SK-N-SH (cell line): Measurements from ENCODE around the gene HTR1B.

Source experiments
- CTCF ChIP-seq: fragments of 200-600 bp; sonication (generic); IDR thresholded peaks from 2 replicates; pipeline ENCODE4 v1.6.1; 2017; ENCODE audit warnings: antibody characterized with exemption, mild to moderate bottlenecking, moderate library complexity
- EZH2phosphoT487 ChIP-seq: fragments of 200-600 bp; sonication (generic); IDR thresholded peaks from 2 replicates; pipeline ENCODE4 v1.6.1; 2017; ENCODE audit warnings: low read depth, mixed run types, mild to moderate bottlenecking, antibody characterized with exemption, moderate library complexity, borderline replicate concordance
- MAX ChIP-seq: IDR thresholded peaks from 2 replicates; pipeline ENCODE4 v1.4.0; 2012; ENCODE audit warnings: low read depth
- REST ChIP-seq: IDR thresholded peaks from 2 replicates; pipeline ENCODE4 v1.6.1; 2012; ENCODE audit warnings: mild to moderate bottlenecking, low read depth, low read length, moderate library complexity
- TAF1 ChIP-seq: IDR thresholded peaks from 2 replicates; pipeline ENCODE4 v1.6.1; 2012; ENCODE audit warnings: low read depth, mild to moderate bottlenecking, low read length, moderate library complexity, borderline replicate concordance
- TF ChIP-seq, protein P1 (sequence below): IDR thresholded peaks from 2 replicates; pipeline ENCODE4; 2012

- no peak for TF ChIP-seq MAX
- no peak for TF ChIP-seq CTCF
- TF ChIP-seq, protein P1, sequence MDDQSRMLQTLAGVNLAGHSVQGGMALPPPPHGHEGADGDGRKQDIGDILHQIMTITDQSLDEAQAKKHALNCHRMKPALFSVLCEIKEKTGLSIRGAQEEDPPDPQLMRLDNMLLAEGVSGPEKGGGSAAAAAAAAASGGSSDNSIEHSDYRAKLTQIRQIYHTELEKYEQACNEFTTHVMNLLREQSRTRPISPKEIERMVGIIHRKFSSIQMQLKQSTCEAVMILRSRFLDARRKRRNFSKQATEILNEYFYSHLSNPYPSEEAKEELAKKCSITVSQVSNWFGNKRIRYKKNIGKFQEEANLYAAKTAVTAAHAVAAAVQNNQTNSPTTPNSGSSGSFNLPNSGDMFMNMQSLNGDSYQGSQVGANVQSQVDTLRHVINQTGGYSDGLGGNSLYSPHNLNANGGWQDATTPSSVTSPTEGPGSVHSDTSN, result no peak
- no peak for TF ChIP-seq REST
- TF ChIP-seq TAF1, result no peak
- no peak for TF ChIP-seq EZH2phosphoT487
These were observed 38.5 kb downstream of the HTR1B start for GRCh38 chr6:77424761-77425160.
